PC-3 (cell line): ENCODE results near the gene RTKN. TPM values are rescaled to one million over a fixed set of nuclear protein-coding genes. Genes with fewer than 3 reads are reported as not detected.
"Not testable (repeated sequence)": the region's sequence is repeated elsewhere in the genome, so short reads cannot be mapped to it uniquely, and the experiment has no call there.

ENCODE experiments used
- ATAC-seq: fragments of 200-7000 bp; cut with Tn5 transposase; 2 replicates; pipeline ENCODE4 v1.9.1; 2020; ENCODE audit warnings: mild to moderate bottlenecking, moderate library complexity
- BruUV-seq: library from RNA; stranded (reverse); fragments of 400-500 nt; replicated peaks from 2 replicates; lab custom pipeline; 2021; lab: Mats Ljungman, UMichigan
- CTCF ChIA-PET: fragments of 300-600 bp; sonication (Branson Sonifier 250); formaldehyde crosslinking; loops from one replicate; lab custom pipeline; 2022; ENCODE audit warnings: antibody characterized with exemption; lab: Charles Lee
- POLR2A ChIA-PET: fragments of 300-600 bp; sonication (Branson Sonifier 250); formaldehyde crosslinking; loops from one replicate; lab custom pipeline; 2022; ENCODE audit warnings: antibody characterized with exemption; ENCODE audit not compliant: unreplicated experiment; lab: Charles Lee
- DNase-seq: peaks from one replicate; pipeline ENCODE4 v3.0.0-alpha.2; 2015
- H2AFZ ChIP-seq: fragments of 300-600 bp; sonication (generic); 2 replicates; pipeline ENCODE4 v1.6.0; 2016; ENCODE audit warnings: antibody characterized with exemption, low read length
- H3F3A ChIP-seq: fragments of 300-600 bp; sonication (generic); one replicate; pipeline ENCODE4 v1.6.0; 2017; ENCODE audit warnings: antibody characterized with exemption, low read length, control low read depth, mild to moderate bottlenecking; ENCODE audit not compliant: unreplicated experiment
- H3K27ac ChIP-seq: fragments of 300-600 bp; sonication (generic); 2 replicates; pipeline ENCODE4 v1.5.1; 2016; ENCODE audit warnings: mild to moderate bottlenecking, low read length
- H3K27me3 ChIP-seq: fragments of 300-600 bp; sonication (generic); 2 replicates; pipeline ENCODE4 v1.6.1; 2016; ENCODE audit warnings: low read length, mixed read lengths
- H3K36me3 ChIP-seq: fragments of 300-600 bp; sonication (generic); 2 replicates; pipeline ENCODE4 v1.6.1; 2016; ENCODE audit warnings: low read depth, mixed run types, low read length, mixed read lengths
- H3K4me1 ChIP-seq: fragments of 300-600 bp; sonication (generic); 2 replicates; pipeline ENCODE4 v1.5.1; 2016; ENCODE audit warnings: low read length; ENCODE audit not compliant: insufficient read depth
- H3K4me2 ChIP-seq: fragments of 300-600 bp; sonication (generic); 2 replicates; pipeline ENCODE4 v1.6.0; 2016; ENCODE audit warnings: low read length
- H3K4me3 ChIP-seq: fragments of 300-600 bp; sonication (generic); 2 replicates; pipeline ENCODE4 v1.5.1; 2016; ENCODE audit warnings: mild to moderate bottlenecking, low read length, mixed read lengths
- H3K79me2 ChIP-seq: fragments of 300-600 bp; sonication (generic); 2 replicates; pipeline ENCODE4 v1.6.1; 2017; ENCODE audit warnings: low read length, mixed read lengths
- H3K9ac ChIP-seq: fragments of 300-600 bp; sonication (generic); 2 replicates; pipeline ENCODE4 v1.6.0; 2016; ENCODE audit warnings: mild to moderate bottlenecking, low read length
- H3K9me2 ChIP-seq: fragments of 300-600 bp; sonication (generic); replicated peaks from 2 replicates; pipeline ENCODE4 v1.6.1; 2016; ENCODE audit warnings: mixed run types, low read length, mixed read lengths
- H3K9me3 ChIP-seq: fragments of 300-600 bp; sonication (generic); 2 replicates; pipeline ENCODE4 v1.6.1; 2016; ENCODE audit warnings: low read length, mixed read lengths
- H4K20me1 ChIP-seq: fragments of 300-600 bp; sonication (generic); 2 replicates; pipeline ENCODE4 v1.6.1; 2016; ENCODE audit warnings: low read length, mixed read lengths
- EZH2phosphoT487 ChIP-seq: fragments of 300-600 bp; sonication (generic); IDR thresholded peaks from 2 replicates; pipeline ENCODE4 v1.6.1; 2018; ENCODE audit warnings: mild to moderate bottlenecking, antibody characterized with exemption, low read length, borderline replicate concordance
- intact Hi-C: fragments of 100-400 bp; cut with micrococcal nuclease; formaldehyde crosslinking; loops from 2 replicates; pipeline ENCODE4 v1.9.0; 2023
- total RNA-seq: library from RNA; depleted of rRNA; stranded (reverse); fragments of >200 nt; gene quantifications from 2 replicates; pipeline ENCODE4 v1.2.3, GENCODE V29; 2014
- TF ChIP-seq, protein P1 (sequence below): fragments of 300-600 bp; sonication (generic); conservative IDR thresholded peaks from 2 replicates; pipeline ENCODE4 v1.5.1; 2017; ENCODE audit warnings: antibody characterized with exemption, low read depth, mild to moderate bottlenecking, low read length

RTKN gene
- total RNA-seq, 1 experiment from 2014 or later, result 90.5 TPM

DNA sequence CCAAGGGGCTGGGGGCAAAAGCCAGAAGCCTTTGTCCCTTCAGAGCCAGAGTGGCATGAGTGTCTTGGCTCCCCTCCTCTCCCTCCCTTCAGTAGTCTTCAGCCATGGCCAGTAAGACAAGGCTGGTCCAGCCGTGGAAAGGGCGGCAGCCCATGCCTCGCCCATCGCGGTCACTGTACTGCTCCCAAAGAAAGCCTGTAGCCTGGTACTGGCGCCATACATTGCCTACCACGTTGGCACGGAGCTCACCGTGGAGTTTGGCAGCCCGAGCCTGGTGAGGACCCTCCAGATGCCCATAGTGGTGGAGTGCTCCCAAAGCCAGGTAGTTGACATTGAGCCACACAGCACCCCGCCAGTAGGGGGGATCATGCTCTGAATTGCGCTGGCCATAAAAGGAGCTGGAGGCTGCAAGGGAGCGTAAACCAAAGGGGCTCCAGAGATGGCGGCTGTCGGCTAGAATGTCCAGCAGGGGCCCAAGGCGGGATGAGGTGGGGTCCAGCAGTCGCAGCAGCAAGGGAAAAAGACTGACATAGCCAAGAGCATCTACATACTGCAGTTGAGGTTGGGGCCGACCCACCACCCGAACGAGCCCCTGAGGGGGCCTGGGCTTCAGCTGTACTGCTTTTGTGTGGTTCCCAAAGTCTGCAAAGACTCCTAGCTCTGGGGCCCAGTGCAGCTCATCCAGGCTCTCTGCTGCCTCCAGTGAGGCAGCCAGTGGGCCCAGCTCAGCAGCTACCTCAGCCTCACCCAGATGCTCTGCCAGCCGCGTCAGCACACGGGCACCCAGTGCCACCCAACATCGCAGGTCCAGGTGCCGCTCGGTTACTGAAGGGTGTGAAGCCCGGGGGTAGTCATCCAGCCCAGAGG is 19.7 kb upstream of the RTKN start:
- Histone ChIP-seq H3K4me2 (no peak overlapping the region), H3K27ac (no peak overlapping the region), H4K20me1 (no peaks in the 10 kb centered on the region), H3K4me1 (peaks cover 18% of the 10 kb centered on the region), H3K9me3 (no peaks in the 10 kb centered on the region), H2AFZ (no peak overlapping the region), H3K9me2 (no peaks in the 10 kb centered on the region), H3K9ac (no peak overlapping the region), H3F3A (no peaks in the 10 kb centered on the region), H3K27me3 (no peaks in the 10 kb centered on the region), H3K36me3 (peaks cover 5% of the 10 kb centered on the region; the same call in 1 of the 2 replicates), H3K79me2 (peaks cover 48% of the 10 kb centered on the region), H3K4me3 (no peak overlapping the region)
- BruUV-seq, result no TSS peak
- no peak for DNase-seq
- ChIA-PET POLR2A (no interaction called here), CTCF (no interaction called here)
- ATAC-seq, result no peak
- intact Hi-C loops, result no loop called here
- TF ChIP-seq EZH2phosphoT487, result no peak
- TF ChIP-seq, protein P1, sequence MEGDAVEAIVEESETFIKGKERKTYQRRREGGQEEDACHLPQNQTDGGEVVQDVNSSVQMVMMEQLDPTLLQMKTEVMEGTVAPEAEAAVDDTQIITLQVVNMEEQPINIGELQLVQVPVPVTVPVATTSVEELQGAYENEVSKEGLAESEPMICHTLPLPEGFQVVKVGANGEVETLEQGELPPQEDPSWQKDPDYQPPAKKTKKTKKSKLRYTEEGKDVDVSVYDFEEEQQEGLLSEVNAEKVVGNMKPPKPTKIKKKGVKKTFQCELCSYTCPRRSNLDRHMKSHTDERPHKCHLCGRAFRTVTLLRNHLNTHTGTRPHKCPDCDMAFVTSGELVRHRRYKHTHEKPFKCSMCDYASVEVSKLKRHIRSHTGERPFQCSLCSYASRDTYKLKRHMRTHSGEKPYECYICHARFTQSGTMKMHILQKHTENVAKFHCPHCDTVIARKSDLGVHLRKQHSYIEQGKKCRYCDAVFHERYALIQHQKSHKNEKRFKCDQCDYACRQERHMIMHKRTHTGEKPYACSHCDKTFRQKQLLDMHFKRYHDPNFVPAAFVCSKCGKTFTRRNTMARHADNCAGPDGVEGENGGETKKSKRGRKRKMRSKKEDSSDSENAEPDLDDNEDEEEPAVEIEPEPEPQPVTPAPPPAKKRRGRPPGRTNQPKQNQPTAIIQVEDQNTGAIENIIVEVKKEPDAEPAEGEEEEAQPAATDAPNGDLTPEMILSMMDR, result peak; percentile 36

DNA sequence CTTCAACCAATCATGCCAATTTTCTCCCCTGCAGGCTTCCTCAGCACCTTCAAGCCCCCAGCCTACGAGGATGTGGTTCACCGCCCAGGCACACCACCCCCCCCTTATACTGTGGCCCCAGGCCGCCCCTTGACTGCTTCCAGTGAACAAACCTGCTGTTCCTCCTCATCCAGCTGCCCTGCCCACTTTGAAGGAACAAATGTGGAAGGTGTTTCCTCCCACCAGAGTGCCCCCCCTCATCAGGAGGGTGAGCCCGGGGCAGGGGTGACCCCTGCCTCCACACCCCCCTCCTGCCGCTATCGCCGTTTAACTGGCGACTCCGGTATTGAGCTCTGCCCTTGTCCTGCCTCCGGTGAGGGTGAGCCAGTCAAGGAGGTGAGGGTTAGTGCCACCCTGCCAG is 18.4 kb upstream of the RTKN start:
- Histone ChIP-seq H3K4me2 (0 out of 2 replicates have a peak overlapping the region, but pooled peaks have one; percentile 100), H3K4me1 (peaks cover 28% of the 10 kb centered on the region), H3K79me2 (peaks cover 50% of the 10 kb centered on the region)
- DNase-seq, H3K9ac ChIP-seq, H3K27me3 ChIP-seq, H3K4me3 ChIP-seq, H4K20me1 ChIP-seq, H3K9me3 ChIP-seq, BruUV-seq, CTCF ChIA-PET, ATAC-seq, POLR2A ChIA-PET, H3K9me2 ChIP-seq, H3K36me3 ChIP-seq, H3F3A ChIP-seq, intact Hi-C loops, H3K27ac ChIP-seq, H2AFZ ChIP-seq: not testable (repeated sequence)

DNA sequence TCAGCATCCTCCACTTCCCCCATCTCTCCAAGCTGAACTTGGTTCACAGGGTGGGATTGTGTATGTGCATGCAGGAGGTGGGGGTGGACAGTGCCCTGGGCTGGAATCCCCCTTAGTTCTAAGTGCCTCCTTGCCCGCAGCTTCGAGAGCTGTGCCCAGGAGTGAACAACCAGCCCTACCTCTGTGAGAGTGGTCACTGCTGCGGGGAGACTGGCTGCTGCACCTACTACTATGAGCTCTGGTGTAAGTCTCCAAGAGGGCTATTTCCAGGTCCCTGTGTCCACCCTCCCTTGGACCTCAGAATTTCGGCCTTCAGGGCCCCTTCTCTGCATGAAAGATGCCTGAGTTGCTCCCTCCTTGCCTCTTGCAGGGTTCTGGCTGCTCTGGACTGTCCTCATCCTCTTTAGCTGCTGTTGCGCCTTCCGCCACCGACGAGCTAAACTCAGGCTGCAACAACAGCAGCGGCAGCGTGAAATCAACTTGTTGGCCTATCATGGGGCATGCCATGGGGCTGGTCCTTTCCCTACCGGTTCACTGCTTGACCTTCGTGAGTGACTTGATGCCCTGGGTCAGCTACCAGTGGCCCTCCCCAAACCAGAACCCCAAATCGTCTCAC is 17.9 kb upstream of the RTKN start:
- CTCF ChIA-PET, result not testable (repeated sequence)

More for the DNA sequence above, 17.9 kb upstream of the RTKN start:
- BruUV-seq, ATAC-seq, H3K9ac ChIP-seq, H2AFZ ChIP-seq, H3F3A ChIP-seq, H3K9me2 ChIP-seq, H3K27ac ChIP-seq, H3K27me3 ChIP-seq, H4K20me1 ChIP-seq, DNase-seq, POLR2A ChIA-PET, H3K36me3 ChIP-seq, H3K9me3 ChIP-seq: not testable (repeated sequence)
- intact Hi-C loops, result loop anchor here (5.0 kb wide), 1 partner anchor 262 kb away; the partner anchor contains the start of gene MTHFD2
- Histone ChIP-seq H3K4me3 (peak overlapping the region; percentile 100), H3K4me1 (peaks cover 28% of the 10 kb centered on the region), H3K4me2 (peak overlapping the region; percentile 100), H3K79me2 (peaks cover 47% of the 10 kb centered on the region)
